Measurements from ENCODE around the gene NUP214. TPM values are rescaled to one million over a fixed set of nuclear protein-coding genes. Genes with fewer than 3 reads are reported as not detected.

NUP214 gene
- total RNA-seq, 1 experiment from 2014 or later = 25.6 TPM

DNA sequence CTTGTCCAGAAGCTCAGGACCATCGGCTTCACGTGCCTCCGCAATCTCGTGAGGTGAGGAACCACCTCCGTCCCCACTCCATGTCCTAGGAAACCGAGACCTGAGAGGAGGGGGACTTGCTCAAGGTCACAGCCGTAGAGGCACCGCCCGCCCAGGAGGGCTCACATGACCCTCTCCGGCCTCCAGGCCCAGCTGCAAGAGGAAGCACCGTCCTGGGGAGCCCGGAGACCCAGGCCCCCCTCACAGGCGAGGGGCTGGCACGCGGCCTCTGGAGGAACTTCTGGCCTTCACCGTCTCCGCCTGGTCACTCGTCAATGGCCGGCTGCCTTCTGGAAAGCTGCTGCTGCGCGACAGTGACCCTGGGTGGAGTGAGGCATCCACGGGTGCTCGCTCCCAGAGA is 126.7 kb downstream of the NUP214 start:
- CTCF ChIA-PET = no interaction called here
- DNase-seq (no peak), ATAC-seq (no peak)
- no peaks in the 10 kb centered on the region for H4K20me1 ChIP-seq (ENCODE audit: low read length)
- H3F3A ChIP-seq (ENCODE audit: low read length, unreplicated experiment) = no peaks in the 10 kb centered on the region
- intact Hi-C loops (cut with micrococcal nuclease) = no loop called here
- H3K4me3 ChIP-seq (ENCODE audit: low read length) = no peak overlapping the region
- BruUV-seq (replicated peaks) = no TSS peak
- H3K27ac ChIP-seq (ENCODE audit: low read length) = no peak overlapping the region
- no peak overlapping the region for H2AFZ ChIP-seq (ENCODE audit: low read length)
- no peaks in the 10 kb centered on the region for H3K4me1 ChIP-seq (ENCODE audit: insufficient read depth, low read length)
- H3K9me2 ChIP-seq (replicated peaks; ENCODE audit: low read length) = no peaks in the 10 kb centered on the region
- H3K27me3 ChIP-seq (ENCODE audit: low read length) = no peaks in the 10 kb centered on the region
- H3K36me3 ChIP-seq (ENCODE audit: low read depth, low read length) = no peaks in the 10 kb centered on the region
- POLR2A ChIA-PET (ENCODE audit: unreplicated experiment) = no interaction called here
- H3K9ac ChIP-seq (ENCODE audit: low read length) = no peak overlapping the region
- H3K4me2 ChIP-seq (ENCODE audit: low read length) = no peak overlapping the region
- TF ChIP-seq, protein P1, sequence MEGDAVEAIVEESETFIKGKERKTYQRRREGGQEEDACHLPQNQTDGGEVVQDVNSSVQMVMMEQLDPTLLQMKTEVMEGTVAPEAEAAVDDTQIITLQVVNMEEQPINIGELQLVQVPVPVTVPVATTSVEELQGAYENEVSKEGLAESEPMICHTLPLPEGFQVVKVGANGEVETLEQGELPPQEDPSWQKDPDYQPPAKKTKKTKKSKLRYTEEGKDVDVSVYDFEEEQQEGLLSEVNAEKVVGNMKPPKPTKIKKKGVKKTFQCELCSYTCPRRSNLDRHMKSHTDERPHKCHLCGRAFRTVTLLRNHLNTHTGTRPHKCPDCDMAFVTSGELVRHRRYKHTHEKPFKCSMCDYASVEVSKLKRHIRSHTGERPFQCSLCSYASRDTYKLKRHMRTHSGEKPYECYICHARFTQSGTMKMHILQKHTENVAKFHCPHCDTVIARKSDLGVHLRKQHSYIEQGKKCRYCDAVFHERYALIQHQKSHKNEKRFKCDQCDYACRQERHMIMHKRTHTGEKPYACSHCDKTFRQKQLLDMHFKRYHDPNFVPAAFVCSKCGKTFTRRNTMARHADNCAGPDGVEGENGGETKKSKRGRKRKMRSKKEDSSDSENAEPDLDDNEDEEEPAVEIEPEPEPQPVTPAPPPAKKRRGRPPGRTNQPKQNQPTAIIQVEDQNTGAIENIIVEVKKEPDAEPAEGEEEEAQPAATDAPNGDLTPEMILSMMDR (conservative IDR thresholded peaks at IDR 0.05; ENCODE audit: low read depth, low read length) = no peak
- TF ChIP-seq EZH2phosphoT487 (IDR thresholded peaks at IDR 0.05; ENCODE audit: borderline replicate concordance, low read length) = no peak
- no peaks in the 10 kb centered on the region for H3K9me3 ChIP-seq (ENCODE audit: low read length)
- H3K79me2 ChIP-seq (ENCODE audit: low read length) = no peaks in the 10 kb centered on the region

DNA sequence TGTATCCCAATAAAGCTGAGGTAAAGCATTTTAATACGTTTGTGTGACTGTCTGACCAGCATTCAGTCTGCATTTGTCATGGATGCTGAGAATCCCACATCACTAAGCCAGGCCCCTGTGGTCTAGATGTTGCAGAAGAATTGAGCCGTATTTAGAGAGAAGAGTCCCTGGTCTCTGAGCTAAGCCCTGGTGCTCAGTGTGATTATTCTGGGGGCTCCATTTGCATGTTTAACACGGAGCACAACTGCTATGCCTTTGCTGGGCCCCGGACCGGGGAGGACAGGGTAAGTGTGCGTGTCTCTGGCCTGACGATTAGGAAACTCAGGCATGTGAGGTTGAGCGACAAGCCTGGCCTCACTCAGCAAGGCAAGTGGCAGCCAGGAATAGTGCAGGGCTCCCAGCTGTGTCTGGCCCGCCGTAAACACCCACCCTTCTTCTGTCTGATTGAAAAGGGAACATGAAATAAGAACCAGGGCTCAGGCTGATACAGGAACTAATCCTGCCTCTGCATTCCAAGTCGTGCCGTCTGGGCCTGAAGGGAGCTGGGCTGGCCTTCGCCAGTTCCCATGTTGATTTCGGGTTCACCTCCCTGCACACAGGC is 128.6 kb downstream of the NUP214 start:
- no peak overlapping the region for H3K9ac ChIP-seq (ENCODE audit: low read length)
- ChIA-PET POLR2A (ENCODE audit: unreplicated experiment) (no interaction called here), CTCF (no interaction called here)
- ATAC-seq (no peak), DNase-seq (peak; percentile 7)
- no peaks in the 10 kb centered on the region for H3K9me2 ChIP-seq (replicated peaks; ENCODE audit: low read length)
- BruUV-seq (replicated peaks) = no TSS peak
- H3K9me3 ChIP-seq (ENCODE audit: low read length) = no peaks in the 10 kb centered on the region
- no peak overlapping the region for H3K4me3 ChIP-seq (ENCODE audit: low read length)
- no peaks in the 10 kb centered on the region for H3K4me1 ChIP-seq (ENCODE audit: insufficient read depth, low read length)
- no peak overlapping the region for H3K27ac ChIP-seq (ENCODE audit: low read length)
- no peaks in the 10 kb centered on the region for H3K36me3 ChIP-seq (ENCODE audit: low read depth, low read length)
- intact Hi-C loops (cut with micrococcal nuclease) = no loop called here
- no peaks in the 10 kb centered on the region for H3K79me2 ChIP-seq (ENCODE audit: low read length)
- no peaks in the 10 kb centered on the region for H3K27me3 ChIP-seq (ENCODE audit: low read length)
- no peaks in the 10 kb centered on the region for H4K20me1 ChIP-seq (ENCODE audit: low read length)
- H3F3A ChIP-seq (ENCODE audit: low read length, unreplicated experiment) = no peaks in the 10 kb centered on the region
- H2AFZ ChIP-seq (ENCODE audit: low read length) = no peak overlapping the region
- no peak for TF ChIP-seq EZH2phosphoT487 (IDR thresholded peaks at IDR 0.05; ENCODE audit: borderline replicate concordance, low read length)
- no peak for TF ChIP-seq EZH2 (IDR thresholded peaks at IDR 0.05; ENCODE audit: low read length, unreplicated experiment)
- TF ChIP-seq, protein P1 (conservative IDR thresholded peaks at IDR 0.05; ENCODE audit: low read depth, low read length) = no peak
- no peak overlapping the region for H3K4me2 ChIP-seq (ENCODE audit: low read length)

DNA sequence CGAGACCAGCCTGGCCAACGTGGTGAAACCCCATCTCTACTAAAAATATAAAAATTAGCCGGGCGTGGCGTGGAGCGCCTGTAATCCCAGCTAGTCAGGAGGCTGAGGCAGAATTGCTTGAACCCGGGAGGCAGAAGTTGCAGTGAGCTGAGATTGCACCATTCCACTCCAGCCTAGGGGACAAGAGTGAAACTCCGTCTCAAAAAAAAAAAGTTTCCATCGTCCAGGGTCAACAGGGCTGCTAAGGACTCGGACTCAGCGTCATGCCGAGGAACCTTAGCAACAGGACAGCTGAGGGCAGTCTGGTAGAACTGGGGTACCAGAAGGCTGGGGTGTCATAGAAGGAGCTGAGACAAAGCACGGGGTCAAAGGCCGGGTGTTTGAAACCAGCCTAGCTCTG is 129.2 kb downstream of the NUP214 start:
- ChIA-PET POLR2A (ENCODE audit: unreplicated experiment) (no interaction called here), CTCF (no interaction called here)
- Histone ChIP-seq H3K4me3 (ENCODE audit: low read length) (no peak overlapping the region), H3K4me1 (ENCODE audit: insufficient read depth, low read length) (no peaks in the 10 kb centered on the region), H3K9ac (ENCODE audit: low read length) (no peak overlapping the region), H3K27me3 (ENCODE audit: low read length) (no peaks in the 10 kb centered on the region), H3K9me2 (replicated peaks; ENCODE audit: low read length) (no peaks in the 10 kb centered on the region), H3K36me3 (ENCODE audit: low read depth, low read length) (no peaks in the 10 kb centered on the region), H3F3A (ENCODE audit: low read length, unreplicated experiment) (no peaks in the 10 kb centered on the region), H3K4me2 (ENCODE audit: low read length) (no peak overlapping the region), H3K79me2 (ENCODE audit: low read length) (no peaks in the 10 kb centered on the region), H4K20me1 (ENCODE audit: low read length) (no peaks in the 10 kb centered on the region), H3K27ac (ENCODE audit: low read length) (no peak overlapping the region), H3K9me3 (ENCODE audit: low read length) (no peaks in the 10 kb centered on the region), H2AFZ (ENCODE audit: low read length) (no peak overlapping the region)
- DNase-seq (no peak), ATAC-seq (no peak)
- intact Hi-C loops (cut with micrococcal nuclease) = no loop called here
- TF ChIP-seq EZH2phosphoT487 (IDR thresholded peaks at IDR 0.05; ENCODE audit: borderline replicate concordance, low read length) = no peak
- TF ChIP-seq, protein P1 (conservative IDR thresholded peaks at IDR 0.05; ENCODE audit: low read depth, low read length) = no peak
- TF ChIP-seq EZH2 (IDR thresholded peaks at IDR 0.05; ENCODE audit: low read length, unreplicated experiment) = no peak
- BruUV-seq (replicated peaks) = no TSS peak
